Omental fat pad (tissue), 4 donors: ENCODE measurements around the gene SRM. TPM values are rescaled to one million over a fixed set of nuclear protein-coding genes. Genes with fewer than 3 reads are reported as not detected.
"Not testable (repeated sequence)": the region's sequence is repeated elsewhere in the genome, so short reads cannot be mapped to it uniquely, and the experiment has no call there.

Source experiments
- ATAC-seq: fragments of 150-250 bp; one replicate; pipeline ENCODE4 v1.9.1; 2016; ENCODE audit warnings: mild to moderate bottlenecking, moderate library complexity; ENCODE audit not compliant: low FRiP score
- DNase-seq: peaks from one replicate; pipeline ENCODE4 v3.0.0-alpha.2; 2019; ENCODE audit warnings: low spot score
- CTCF ChIP-seq, 3 donors: fragments of 450-650 bp; IDR thresholded peaks; one replicate each; pipeline ENCODE4 v1.5.1; 2016 to 2017; ENCODE audit warnings: antibody characterized with exemption in 3 of 3, mild to moderate bottlenecking in 3 of 3, moderate library complexity in 2 of 3
- total RNA-seq, 4 donors: library from RNA; depleted of rRNA; stranded (reverse); fragments of >200 nt; gene quantifications; one replicate each; pipeline ENCODE4 v1.1.0, GENCODE V29; 2016

Gene SRM
- total RNA-seq, 4 donors from 2014 or later: 37.5 to 143 (median 53.8) TPM

DNA sequence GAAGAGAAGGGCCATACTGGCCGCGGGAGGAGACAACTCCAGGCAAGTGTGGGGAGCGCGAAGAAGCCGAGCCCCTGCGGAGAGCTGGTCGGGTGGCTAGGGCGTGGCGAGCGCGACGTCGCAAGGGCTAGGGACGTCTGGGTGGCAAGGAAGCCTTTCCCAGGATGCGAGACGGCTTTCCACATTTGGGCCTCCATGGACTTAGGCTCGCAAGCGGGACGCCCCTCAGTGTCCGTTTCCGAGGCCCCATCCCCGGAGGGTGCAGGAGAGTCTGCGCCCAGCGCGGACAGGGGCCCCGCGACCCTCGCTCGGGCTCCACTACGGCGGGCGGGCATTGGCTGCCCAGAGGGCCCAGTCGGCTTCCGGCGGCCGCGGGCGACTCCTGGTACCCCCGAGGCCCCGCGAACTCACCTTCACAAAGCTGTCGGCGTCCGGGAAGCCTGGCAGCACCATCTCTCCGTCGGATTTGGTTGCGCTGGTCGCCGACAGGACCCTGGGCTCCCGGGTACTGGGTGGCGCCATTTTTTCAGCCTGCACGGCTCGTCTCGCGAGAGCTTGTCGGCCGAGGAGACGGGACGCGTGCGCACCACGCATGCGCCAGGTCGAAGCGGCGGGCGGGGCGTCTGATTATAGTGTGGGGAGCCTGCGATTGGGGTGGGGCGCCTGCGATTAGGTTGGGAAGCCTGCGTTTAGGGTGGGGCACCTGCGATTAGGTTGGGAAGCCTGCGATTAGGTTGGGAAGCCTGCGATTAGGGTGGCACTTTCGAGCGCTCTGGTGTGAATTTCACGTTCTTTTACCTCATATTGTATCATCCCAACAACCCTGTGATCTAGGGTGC, 39.7 kb upstream of the SRM start, which contains the start of gene EXOSC10:
TSS of gene EXOSC10 (minus strand) at position 560 of the 839 bp plus-strand sequence. CDS start at position 522, 38 bp downstream.
- peak; percentile 95 for ATAC-seq
- peak; percentile 86 for DNase-seq
- TF ChIP-seq CTCF (IDR thresholded peaks at IDR 0.05): no peak

- no peak for ATAC-seq
- no peak for TF ChIP-seq CTCF (IDR thresholded peaks at IDR 0.05)
- DNase-seq: no peak
Observed at GRCh38 chr1:11098931-11099309, 39.1 kb upstream of the SRM start.

DNA sequence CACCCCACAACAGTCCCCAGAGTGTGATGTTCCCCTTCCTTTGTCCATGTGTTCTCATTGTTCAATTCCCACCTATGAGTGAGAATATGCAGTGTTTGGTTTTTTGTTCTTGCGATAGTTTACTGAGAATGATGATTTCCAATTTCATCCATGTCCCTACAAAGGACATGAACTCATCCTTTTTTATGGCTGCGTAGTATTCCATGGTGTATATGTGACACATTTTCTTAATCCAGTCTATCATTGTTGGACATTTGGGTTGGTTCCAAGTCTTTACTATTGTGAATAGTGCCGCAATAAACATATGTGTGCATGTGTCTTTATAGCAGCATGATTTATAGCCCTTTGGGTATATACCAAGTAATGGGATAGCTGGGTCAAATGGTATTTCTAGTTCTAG, 24.0 kb upstream of the SRM start:
- DNase-seq, ATAC-seq: not testable (repeated sequence)

DNA sequence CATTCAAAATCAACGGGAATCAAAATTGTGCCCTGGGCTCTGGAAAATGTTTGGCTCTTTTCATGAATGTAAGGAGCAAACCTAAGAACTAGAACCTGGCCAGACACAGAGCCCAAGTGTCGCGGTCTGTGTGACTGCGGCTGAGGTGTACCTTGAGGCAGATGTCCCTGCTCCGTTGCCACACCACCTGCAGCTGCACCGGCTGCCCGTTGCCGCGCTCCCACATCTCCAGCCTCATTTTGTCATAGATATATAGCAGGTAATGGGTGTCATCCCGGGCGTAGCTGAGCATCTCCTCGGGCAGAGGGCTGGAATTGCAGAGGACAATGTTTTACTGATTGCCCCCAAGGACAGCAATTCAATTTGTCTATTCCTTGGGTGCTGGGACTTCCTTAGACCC, 21.1 kb upstream of the SRM start:
- TF ChIP-seq CTCF (IDR thresholded peaks at IDR 0.05): no peak
- DNase-seq: no peak
- ATAC-seq: no peak

DNA sequence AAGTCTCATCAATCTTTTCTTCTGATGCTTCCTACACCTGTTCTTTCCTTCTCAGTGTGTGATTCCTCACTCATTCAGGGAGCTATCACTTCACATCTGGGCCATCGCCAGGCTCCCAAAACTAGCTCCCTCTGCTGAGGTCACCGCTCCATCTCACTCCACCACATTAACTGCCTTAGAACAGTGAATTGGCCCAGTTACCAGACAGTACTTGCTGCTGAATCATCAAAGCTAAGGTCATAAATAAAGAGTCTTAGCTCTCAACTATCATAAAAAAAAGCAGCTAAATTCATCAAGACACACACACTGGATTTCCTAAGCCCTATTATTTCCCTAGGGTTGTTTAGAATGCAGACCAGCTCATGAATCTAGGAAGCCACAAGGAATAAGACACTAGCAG, 18.8 kb upstream of the SRM start:
- ATAC-seq (no peak), DNase-seq (no peak)
- no peak for TF ChIP-seq CTCF (IDR thresholded peaks at IDR 0.05)

- DNase-seq, ATAC-seq: not testable (repeated sequence)
Observed at GRCh38 chr1:11073398-11073797, 13.6 kb upstream of the SRM start.

- TF ChIP-seq CTCF (IDR thresholded peaks at IDR 0.05): no peak
- ATAC-seq (no peak), DNase-seq (no peak)
Observed at GRCh38 chr1:11072216-11072917, 12.5 kb upstream of the SRM start.
